Omental fat pad (tissue), 4 donors: ENCODE data around the gene SNX32. TPM values are rescaled to one million over a fixed set of nuclear protein-coding genes. Genes with fewer than 3 reads are reported as not detected.

Experiments
- ATAC-seq: fragments of 150-250 bp; one replicate; pipeline ENCODE4 v1.9.1; 2016; ENCODE audit warnings: mild to moderate bottlenecking, moderate library complexity; ENCODE audit not compliant: low FRiP score
- DNase-seq: peaks from one replicate; pipeline ENCODE4 v3.0.0-alpha.2; 2019; ENCODE audit warnings: low spot score
- CTCF ChIP-seq, 3 donors: fragments of 450-650 bp; IDR thresholded peaks; one replicate each; pipeline ENCODE4 v1.5.1; 2016 to 2017; ENCODE audit warnings: antibody characterized with exemption in 3 of 3, mild to moderate bottlenecking in 3 of 3, moderate library complexity in 2 of 3
- total RNA-seq, 4 donors: library from RNA; depleted of rRNA; stranded (reverse); fragments of >200 nt; gene quantifications; one replicate each; pipeline ENCODE4 v1.1.0, GENCODE V29; 2016

The SNX32 gene
- total RNA-seq, 4 donors from 2014 or later, result 0.79 to 1.6 (median 1.1) TPM

- ATAC-seq, result no peak
- no peak for TF ChIP-seq CTCF (IDR thresholded peaks at IDR 0.05)
- DNase-seq, result no peak
Observed at GRCh38 chr11:65854161-65854592, 20.4 kb downstream of the SNX32 start.

- DNase-seq, result no peak
- no peak for ATAC-seq
- TF ChIP-seq CTCF (IDR thresholded peaks at IDR 0.05), result no peak
Observed at GRCh38 chr11:65854852-65855837, 21.4 kb downstream of the SNX32 start.

- no peak for TF ChIP-seq CTCF (IDR thresholded peaks at IDR 0.05)
- DNase-seq, result no peak
- ATAC-seq, result no peak
Observed at GRCh38 chr11:65855927-65856363, 22.2 kb downstream of the SNX32 start.

GRCh38 chr11:65856689-65857499 lies 23.1 kb downstream of the SNX32 start:
- ATAC-seq (peak; percentile 30), DNase-seq (peak; percentile 65)
- TF ChIP-seq CTCF (IDR thresholded peaks at IDR 0.05), result no peak

GRCh38 chr11:65857500-65857852 lies 23.7 kb downstream of the SNX32 start:
- TF ChIP-seq CTCF (IDR thresholded peaks at IDR 0.05), result no peak
- peak; percentile 24 for DNase-seq
- ATAC-seq, result no peak

GRCh38 chr11:65857853-65858680 lies 24.3 kb downstream of the SNX32 start, which contains the start of gene CFL1:
TSS of gene CFL1 (minus strand) at chr11:65858180. CDS start at chr11:65858099, 81 bp downstream.
- TF ChIP-seq CTCF (IDR thresholded peaks at IDR 0.05), result no peak
- ATAC-seq (peak; percentile 77), DNase-seq (peak; percentile 79)
